H1 (cell line): ENCODE results near the gene SEC62. TPM values are rescaled to one million over a fixed set of nuclear protein-coding genes. Genes with fewer than 3 reads are reported as not detected.

Source experiments
- CTCF ChIA-PET: fragments of 300-600 bp; sonication (Branson Sonifier 250); formaldehyde crosslinking; loops from one replicate; lab custom pipeline; 2021; ENCODE audit not compliant: partially characterized antibody; lab: Charles Lee
- POLR2A ChIA-PET: fragments of 300-600 bp; sonication (Branson Sonifier 250); formaldehyde crosslinking; loops from one replicate; lab custom pipeline; 2021; ENCODE audit warnings: inconsistent platforms; ENCODE audit not compliant: partially characterized antibody; lab: Charles Lee
- DNase-seq, 2 experiments: peaks; one replicate each; pipeline versions ENCODE4 v3.0.0 to v3.0.0-alpha.2; 2010 to 2022; ENCODE audit warnings: low spot score in 2 of 2, low read depth in 1 of 2, mixed read lengths in 1 of 2
- FAIRE-seq: peaks from 2 replicates; lab custom pipeline; 2011; peaks lifted over from hg19 to GRCh38; lab: Jason Lieb, UNC
- H2AFZ ChIP-seq: 2 replicates; pipeline ENCODE4 v1.8.1; 2012; ENCODE audit warnings: low read length, inconsistent platforms
- H2AK5ac ChIP-seq: 2 replicates; pipeline ENCODE4 v1.6.1; 2013; ENCODE audit warnings: low read depth, low read length
- H2BK120ac ChIP-seq: replicated peaks from 2 replicates; pipeline ENCODE3; 2013; ENCODE audit warnings: low read depth, low read length, inconsistent platforms
- H2BK12ac ChIP-seq: 2 replicates; pipeline ENCODE4 v1.6.1; 2013; ENCODE audit warnings: low read depth, low read length
- H2BK15ac ChIP-seq: 2 replicates; pipeline ENCODE4 v1.6.1; 2013; ENCODE audit warnings: low read length
- H2BK20ac ChIP-seq: 2 replicates; pipeline ENCODE4 v1.6.1; 2013; ENCODE audit warnings: low read length
- H2BK5ac ChIP-seq: 2 replicates; pipeline ENCODE4 v1.6.1; 2013; ENCODE audit warnings: low read depth, low read length
- H3K14ac ChIP-seq: 2 replicates; pipeline ENCODE4 v1.6.1; 2013; ENCODE audit warnings: inconsistent platforms; ENCODE audit not compliant: insufficient read length
- H3K18ac ChIP-seq: 2 replicates; pipeline ENCODE4 v1.6.1; 2013; ENCODE audit warnings: low read length; ENCODE audit errors: extremely low read depth
- H3K23ac ChIP-seq: 2 replicates; pipeline ENCODE4 v1.6.1; 2013; ENCODE audit warnings: inconsistent platforms; ENCODE audit not compliant: insufficient read length
- H3K23me2 ChIP-seq: 2 replicates; pipeline ENCODE4 v1.6.1; 2013; ENCODE audit warnings: low read depth, low read length
- H3K27ac ChIP-seq: 2 replicates; pipeline ENCODE4 v1.6.1; 2011; ENCODE audit warnings: low read depth, low read length, inconsistent platforms
- H3K27me3 ChIP-seq, 4 experiments: replicated peaks in 1 of 4; 1 replicate in 1 of 4; 2 replicates in 3 of 4; pipeline versions ENCODE4 v1.6.1 to v1.8.1; 2011 to 2013; ENCODE audit warnings: low read length in 3 of 4, mild to moderate bottlenecking in 3 of 4, inconsistent platforms in 2 of 4, mixed read lengths in 2 of 4, moderate library complexity in 1 of 4; ENCODE audit not compliant: control insufficient read depth in 3 of 4, insufficient read depth in 3 of 4; ENCODE audit errors: extremely low read depth in 1 of 4
- H3K36me3 ChIP-seq, 4 experiments: 2 replicates each; pipeline versions ENCODE4 v1.6.1 to v1.8.1; 2011 to 2013; ENCODE audit warnings: mild to moderate bottlenecking in 4 of 4, low read length in 3 of 4, moderate library complexity in 2 of 4, control low read depth in 1 of 4, inconsistent platforms in 1 of 4; ENCODE audit not compliant: insufficient read depth in 4 of 4, control insufficient read depth in 2 of 4
- H3K4ac ChIP-seq: replicated peaks from 2 replicates; pipeline ENCODE3; 2013; ENCODE audit warnings: low read length, low read depth, mixed read lengths, inconsistent platforms; ENCODE audit not compliant: insufficient read length
- H3K4me1 ChIP-seq, 4 experiments: replicated peaks in 1 of 4; 1 replicate in 1 of 4; 2 replicates in 3 of 4; pipeline versions ENCODE4 v1.6.1 to v1.8.1; 2011 to 2013; ENCODE audit warnings: low read length in 3 of 4, inconsistent platforms in 2 of 4, mixed read lengths in 1 of 4; ENCODE audit not compliant: insufficient read depth in 4 of 4, control insufficient read depth in 3 of 4
- H3K4me2 ChIP-seq, 2 experiments: 2 replicates each; pipeline versions ENCODE4 v1.6.1 to v1.8.1; 2011 to 2013; ENCODE audit warnings: low read depth in 2 of 2, low read length in 2 of 2, control low read depth in 1 of 2, inconsistent platforms in 1 of 2, mild to moderate bottlenecking in 1 of 2; ENCODE audit not compliant: insufficient read depth in 1 of 2
- H3K4me3 ChIP-seq, 4 experiments: fragments of 200-600, 300-600 bp in 1 of 4; sonication (generic), shearing (Covaris generic), sonication (Bioruptor Twin) in 1 of 4; 2 replicates each; pipeline versions ENCODE4 v1.5.1 to v1.8.1; 2011 to 2016; ENCODE audit warnings: low read length in 4 of 4, low read depth in 3 of 4, control low read depth in 2 of 4, inconsistent platforms in 2 of 4, mild to moderate bottlenecking in 2 of 4, mixed read lengths in 1 of 4, moderate library complexity in 1 of 4; ENCODE audit not compliant: insufficient read depth in 2 of 4; ENCODE audit errors: extremely low read depth in 1 of 4
- H3K56ac ChIP-seq: replicated peaks from 2 replicates; pipeline ENCODE3; 2013; ENCODE audit warnings: low read depth, mild to moderate bottlenecking, mixed read lengths, low read length, inconsistent platforms; ENCODE audit not compliant: insufficient read length
- H3K79me1 ChIP-seq: 2 replicates; pipeline ENCODE4 v1.6.1; 2013; ENCODE audit warnings: low read depth, low read length, control low read depth
- H3K79me2 ChIP-seq, 2 experiments: 2 replicates each; pipeline versions ENCODE4 v1.6.1 to v1.8.1; 2012 to 2013; ENCODE audit warnings: low read length in 2 of 2, mild to moderate bottlenecking in 2 of 2, inconsistent platforms in 1 of 2; ENCODE audit not compliant: insufficient read depth in 2 of 2, control insufficient read depth in 1 of 2
- H3K9ac ChIP-seq, 4 experiments: replicated peaks in 1 of 4; 1 replicate in 1 of 4; 2 replicates in 3 of 4; pipeline versions ENCODE4 v1.6.1 to v1.8.1; 2011 to 2013; ENCODE audit warnings: low read depth in 3 of 4, low read length in 3 of 4, control low read depth in 2 of 4, mild to moderate bottlenecking in 2 of 4, moderate library complexity in 2 of 4, inconsistent platforms in 1 of 4; ENCODE audit errors: extremely low read depth in 1 of 4
- H3K9me3 ChIP-seq, 2 experiments: 2 replicates each; pipeline versions ENCODE4 v1.6.1 to v1.8.1; 2012 to 2013; ENCODE audit warnings: mild to moderate bottlenecking in 2 of 2, moderate library complexity in 2 of 2, control low read depth in 1 of 2, inconsistent platforms in 1 of 2, low read depth in 1 of 2, low read length in 1 of 2, mixed read lengths in 1 of 2; ENCODE audit not compliant: insufficient read depth in 2 of 2
- H4K20me1 ChIP-seq, 2 experiments: replicated peaks in 1 of 2; 2 replicates each; pipeline versions ENCODE3 to v1.8.1; 2011 to 2013; ENCODE audit warnings: inconsistent platforms in 2 of 2, low read length in 2 of 2, mild to moderate bottlenecking in 1 of 2; ENCODE audit not compliant: insufficient read depth in 2 of 2, control insufficient read depth in 1 of 2
- H4K5ac ChIP-seq: 2 replicates; pipeline ENCODE4 v1.6.1; 2013; ENCODE audit warnings: low read length, low read depth, mixed read lengths, inconsistent platforms; ENCODE audit not compliant: insufficient read length
- H4K8ac ChIP-seq: 2 replicates; pipeline ENCODE4 v1.8.0; 2013; ENCODE audit warnings: mild to moderate bottlenecking, moderate library complexity, low read length, inconsistent platforms; ENCODE audit not compliant: insufficient read depth; ENCODE audit errors: extremely low read depth
- H4K91ac ChIP-seq: replicated peaks from 2 replicates; pipeline ENCODE3; 2013; ENCODE audit warnings: low read length, mixed read lengths, inconsistent platforms; ENCODE audit not compliant: insufficient read length
- CHD2 ChIP-seq: IDR thresholded peaks from 2 replicates; pipeline ENCODE4 v1.6.1; 2012; ENCODE audit warnings: low read length, improper control_type of control experiment
- GABPA ChIP-seq: IDR thresholded peaks from 2 replicates; pipeline ENCODE4 v1.6.1; 2011; ENCODE audit warnings: mild to moderate bottlenecking, low read length, moderate library complexity, borderline replicate concordance; ENCODE audit not compliant: insufficient read depth
- JUN ChIP-seq: IDR thresholded peaks from 2 replicates; pipeline ENCODE4 v1.6.1; 2011; ENCODE audit warnings: low read depth, mild to moderate bottlenecking, improper control_type of control experiment, low read length
- JUND ChIP-seq: IDR thresholded peaks from 2 replicates; pipeline ENCODE4 v1.6.1; 2011; ENCODE audit warnings: mild to moderate bottlenecking, improper control_type of control experiment, low read length
- KDM1A ChIP-seq: fragments of 200-600, 300-600 bp; sonication (generic); IDR thresholded peaks from 2 replicates; pipeline ENCODE4 v1.7.1; 2016; ENCODE audit warnings: mild to moderate bottlenecking, low read length, borderline replicate concordance
- RAD21 ChIP-seq, 2 experiments: IDR thresholded peaks in 1 of 2; conservative IDR thresholded peaks in 1 of 2; 2 replicates each; pipeline ENCODE4 v1.6.1; 2011; ENCODE audit warnings: low read depth in 2 of 2, low read length in 2 of 2, improper control_type of control experiment in 1 of 2, inconsistent platforms in 1 of 2, mild to moderate bottlenecking in 1 of 2, moderate library complexity in 1 of 2
- SP4 ChIP-seq: IDR thresholded peaks from 2 replicates; pipeline ENCODE4 v1.6.1; 2012; ENCODE audit warnings: low read length, inconsistent platforms
- WGBS, 2 experiments: shearing (Covaris generic) in 1 of 2; methylation state at CpG; one replicate each; pipeline versions ENCODE4 v1.1.6 to v1.1.7; 2013 to 2015; ENCODE audit warnings: low lambda C conversion rate in 2 of 2, mixed read lengths in 2 of 2, inconsistent platforms in 1 of 2, low coverage in 1 of 2, missing lambda C conversion rate in 1 of 2; ENCODE audit not compliant: insufficient replicate concordance in 2 of 2, insufficient coverage in 1 of 2, insufficient read length in 1 of 2; ENCODE audit errors: extremely low coverage in 1 of 2, missing lambda C conversion rate in 1 of 2; 5-methylcytosine and 5-hydroxymethylcytosine counted together
- polyA plus RNA-seq, 7 experiments: library from polyadenylated mRNA; depleted of rRNA in 3 of 7; stranded (reverse) in 5 of 7; unstranded in 2 of 7; fragments of >200 nt in 5 of 7; fragments of 200-250 nt in 2 of 7; gene quantifications; 1 replicate in 5 of 7; 2 replicates in 1 of 7; 4 replicates in 1 of 7; pipeline versions ENCODE4 v1.2.1 to v1.2.3, GENCODE V29; 2011 to 2013; ENCODE audit warnings: missing spikeins in 2 of 7, mixed read lengths in 2 of 7
- total RNA-seq: library from RNA; stranded (reverse); fragmentation: NEBNext Ultra II Directional; extraction: Animal tissue kit (Norgen Biotek cat#: 25700); gene quantifications from 2 replicates; pipeline ENCODE4 v1.2.1, GENCODE V29; 2021

The SEC62 gene
- total and polyA plus RNA-seq, 2 of the 8 experiments (the other 6 are each of a cell fraction or from before 2014, with no cell fraction given): 67.8 to 113 TPM

DNA sequence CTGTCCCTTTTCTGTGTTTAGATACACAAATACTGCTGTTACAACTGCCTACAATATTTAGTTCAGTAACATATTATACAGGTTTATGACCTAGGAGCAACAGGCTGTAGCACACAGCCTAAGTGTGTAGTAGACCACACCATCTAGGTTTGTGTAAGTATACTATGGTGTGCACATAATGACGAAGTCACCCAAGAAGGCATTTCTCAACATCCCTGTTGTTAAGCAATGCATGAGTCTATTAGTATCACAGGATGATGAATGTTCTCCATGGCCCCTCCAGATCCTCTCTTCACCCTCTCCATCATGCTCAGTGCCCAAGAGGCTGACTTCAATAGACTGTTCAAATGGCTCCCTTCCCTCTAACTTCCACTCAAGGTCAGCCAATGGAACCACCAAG lies 14.6 kb upstream of the SEC62 start:
- Histone ChIP-seq H4K8ac (no peak overlapping the region), H2BK120ac (no peak overlapping the region), H3K79me2 (no peaks in the 10 kb centered on the region), H2BK5ac (no peak overlapping the region), H3K4me3 (no peak overlapping the region), H3K14ac (no peak overlapping the region), H4K20me1 (no peaks in the 10 kb centered on the region), H3K9me3 (no peaks in the 10 kb centered on the region), H3K4me2 (no peak overlapping the region), H3K23me2 (no peaks in the 10 kb centered on the region), H2AK5ac (no peak overlapping the region), H2BK15ac (no peak overlapping the region), H3K27me3 (no peaks in the 10 kb centered on the region), H2AFZ (no peak overlapping the region), H3K79me1 (no peaks in the 10 kb centered on the region), H3K18ac (no peak overlapping the region), H2BK12ac (no peak overlapping the region), H3K27ac (no peak overlapping the region), H4K91ac (no peak overlapping the region), H2BK20ac (no peak overlapping the region), H4K5ac (no peak overlapping the region), H3K36me3 (no peaks in the 10 kb centered on the region), H3K23ac (no peak overlapping the region), H3K56ac (no peak overlapping the region), H3K9ac (no peak overlapping the region), H3K4ac (no peak overlapping the region), H3K4me1 (no peaks in the 10 kb centered on the region)
- FAIRE-seq: no peak
- ChIA-PET POLR2A (no interaction called here), CTCF (no interaction called here)
- DNase-seq: no peak
- TF ChIP-seq KDM1A (no peak), JUND (no peak), CHD2 (no peak), SP4 (no peak), RAD21 (IDR thresholded peaks at IDR 0.05 in 1 of 2, conservative IDR thresholded peaks at IDR 0.05 in 1 of 2; ENCODE audit: low read depth in 2 of 2, low read length in 2 of 2) (no peak), GABPA (no peak), JUN (no peak)
- WGBS, 2 experiments: 94% methylated on average over 1 of the region's 1 CpG; no CpG with 5 or more reads in 1 of the 2 experiments
